HG03095 (cell line): ENCODE results near the gene TBXAS1.
"Not testable (repeated sequence)": the region's sequence is repeated elsewhere in the genome, so short reads cannot be mapped to it uniquely, and the experiment has no call there.

ENCODE experiments used
- ATAC-seq: cut with Tn5 transposase; IDR thresholded peaks from one replicate; pipeline ENCODE4 v1.9.1; 2021; ENCODE audit warnings: moderate library complexity; ENCODE audit not compliant: unreplicated experiment

The TBXAS1 gene

DNA sequence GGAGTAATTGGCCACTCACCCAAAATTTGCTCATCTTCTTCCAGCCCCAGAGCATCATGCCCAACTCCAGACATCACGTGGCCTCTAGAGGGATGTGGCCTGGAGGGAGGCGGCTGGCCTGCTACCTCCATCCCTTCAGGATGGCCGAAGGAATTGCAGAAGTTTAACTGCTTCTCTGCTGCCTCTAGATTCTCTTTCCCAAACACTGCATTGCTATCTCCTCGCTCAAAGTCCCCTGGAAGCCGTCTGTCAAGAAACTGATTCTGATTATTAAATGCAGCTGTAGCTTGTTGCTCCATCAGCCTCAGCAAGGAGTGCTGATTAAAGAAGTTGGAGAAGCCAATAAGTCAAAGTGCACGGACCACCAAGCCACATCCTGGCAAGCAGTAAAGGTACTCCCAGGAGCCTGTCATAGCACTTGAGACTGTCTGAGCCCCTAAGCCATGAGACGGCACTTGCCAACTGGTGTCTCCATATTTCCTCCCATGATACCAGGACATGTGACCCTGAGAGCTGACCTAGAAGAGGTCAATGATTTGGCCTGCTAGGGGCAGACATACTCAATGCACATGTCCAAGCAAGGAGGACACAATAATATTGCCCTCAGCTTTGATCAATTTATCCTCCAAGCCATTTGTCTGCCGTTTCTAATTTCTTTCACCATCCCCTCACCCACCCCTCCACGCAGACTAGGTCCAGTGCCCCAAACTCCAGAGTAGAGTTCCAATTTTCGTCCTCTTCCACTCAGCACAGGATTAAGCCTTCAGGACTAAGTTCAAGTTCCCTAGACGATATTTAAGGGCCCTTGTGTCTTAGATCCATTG is 84.2 kb downstream of the TBXAS1 start:
- no peak for ATAC-seq

DNA sequence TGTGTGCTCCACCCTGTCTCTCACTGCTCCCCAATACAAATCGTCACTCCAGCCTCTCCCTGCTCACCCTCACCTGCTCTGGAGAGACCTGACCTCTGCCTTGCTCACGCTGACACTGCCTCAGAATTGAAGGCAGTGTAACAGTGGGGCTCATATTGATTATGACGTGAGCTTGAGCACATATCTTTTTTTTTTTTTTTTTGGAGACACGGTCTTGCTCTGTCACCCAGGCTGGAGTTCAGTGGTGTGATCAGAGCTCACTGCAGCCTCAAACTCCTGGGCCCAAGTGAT is 84.7 kb downstream of the TBXAS1 start:
- no peak for ATAC-seq

DNA sequence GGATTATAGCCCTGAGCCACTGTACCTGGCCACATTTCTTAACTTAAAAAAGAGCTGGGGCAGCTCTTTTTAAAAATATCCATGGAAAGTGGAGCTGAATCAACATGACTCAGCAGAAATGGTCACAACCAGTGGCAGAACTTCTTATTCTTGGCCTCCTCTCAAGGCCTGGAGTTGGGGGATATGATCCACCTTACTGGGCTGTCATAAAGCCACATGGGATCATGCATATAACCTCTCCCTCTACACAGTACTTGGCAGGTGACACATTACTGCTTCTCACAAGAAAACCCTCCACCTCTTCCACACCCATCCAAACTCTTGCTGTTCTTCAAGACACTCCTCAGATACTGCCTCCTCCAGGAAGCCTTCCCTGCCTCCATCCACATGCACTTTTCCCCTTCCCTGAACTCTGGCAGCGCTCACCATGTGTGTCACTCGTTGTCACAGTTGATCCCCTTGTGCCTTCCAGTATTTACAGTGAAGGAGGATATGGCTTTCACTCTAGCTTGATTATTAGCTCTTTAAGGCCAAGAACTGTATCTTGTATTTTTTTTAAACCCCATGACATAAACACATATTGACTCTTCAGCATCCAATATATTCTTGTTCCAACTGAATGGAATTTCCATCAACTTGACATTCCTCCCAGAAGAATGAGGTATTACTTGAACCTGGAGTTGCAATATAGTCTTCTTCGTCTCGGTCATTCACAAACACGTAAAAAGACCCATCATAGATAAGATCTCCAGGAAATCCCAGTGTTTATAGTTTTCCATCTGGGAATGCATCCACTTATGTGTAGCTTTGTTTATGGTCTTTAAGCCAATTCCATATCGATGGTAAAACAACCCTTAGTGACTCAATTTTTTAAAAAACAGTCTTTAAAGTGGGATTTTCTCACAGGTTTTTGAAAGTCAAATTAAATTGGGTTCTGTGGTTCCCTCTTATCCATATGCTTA is 85.5 kb downstream of the TBXAS1 start:
- ATAC-seq: no peak

DNA sequence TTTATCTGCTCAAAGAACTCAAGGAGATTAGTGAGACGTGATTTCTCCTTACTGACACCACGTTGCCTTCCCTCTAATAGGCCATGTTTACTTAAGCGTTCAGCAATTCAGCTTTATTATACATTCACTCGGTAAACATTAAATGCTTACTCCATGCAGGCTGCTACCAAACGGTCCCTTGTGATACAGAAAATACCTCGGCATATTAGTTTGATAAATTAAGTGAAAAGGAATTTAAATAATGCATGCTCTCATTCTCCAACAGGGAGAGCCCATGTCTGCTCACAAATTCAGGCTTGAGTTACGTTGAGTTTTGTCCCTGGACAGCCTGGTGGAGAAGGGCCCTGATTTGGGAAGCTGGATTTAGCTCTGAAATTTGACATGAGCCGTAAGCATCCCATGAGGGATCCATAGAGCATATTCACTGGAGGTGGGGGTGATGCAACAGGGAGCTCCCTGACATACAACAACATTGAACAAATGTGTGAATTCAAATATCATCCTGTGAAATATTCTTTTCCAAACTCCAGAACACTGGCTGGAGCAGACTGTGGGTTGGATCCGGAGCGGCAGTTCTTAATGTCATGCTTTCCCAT is 86.3 kb downstream of the TBXAS1 start:
- ATAC-seq: no peak

DNA sequence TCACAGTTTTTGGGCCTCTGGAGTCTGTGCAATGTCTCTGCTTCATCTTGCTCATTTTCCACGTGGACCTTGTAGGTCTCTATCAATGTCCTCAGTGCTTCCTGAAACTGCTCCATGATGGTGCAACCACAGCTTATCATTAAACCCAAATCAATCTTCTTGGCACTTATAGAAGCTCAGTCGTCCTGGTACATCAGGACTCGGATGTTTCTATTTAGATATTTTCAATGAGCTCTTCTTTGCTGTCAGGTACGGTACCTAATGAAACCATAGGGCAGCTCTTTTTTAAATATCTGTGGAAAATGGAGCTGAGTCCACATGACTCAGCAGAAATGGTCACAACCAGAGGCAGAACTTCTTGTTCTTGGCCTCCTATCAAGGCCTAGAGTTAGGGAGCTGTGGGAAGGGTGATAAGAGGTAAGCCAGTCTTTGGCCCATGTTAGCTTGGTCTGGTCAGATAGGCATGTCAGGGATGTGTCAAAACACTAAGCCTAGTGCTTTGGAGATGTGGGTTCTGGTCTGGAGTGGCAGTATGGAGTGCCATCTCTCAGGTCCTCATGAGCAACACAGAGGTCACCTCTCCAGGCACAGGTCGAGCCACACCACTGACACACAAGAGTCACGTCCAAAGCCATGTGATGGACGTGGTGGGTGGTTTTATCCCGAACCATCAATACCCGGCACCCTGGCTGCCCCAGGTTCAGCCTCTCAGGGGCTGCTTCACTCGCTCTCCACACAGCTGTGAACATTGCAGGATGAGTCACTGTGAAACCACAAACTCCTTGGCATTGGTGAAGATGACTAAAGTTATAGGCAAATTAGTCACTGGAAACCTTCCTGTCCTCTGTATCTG is 87.0 kb downstream of the TBXAS1 start:
- ATAC-seq: peak; percentile 78

DNA sequence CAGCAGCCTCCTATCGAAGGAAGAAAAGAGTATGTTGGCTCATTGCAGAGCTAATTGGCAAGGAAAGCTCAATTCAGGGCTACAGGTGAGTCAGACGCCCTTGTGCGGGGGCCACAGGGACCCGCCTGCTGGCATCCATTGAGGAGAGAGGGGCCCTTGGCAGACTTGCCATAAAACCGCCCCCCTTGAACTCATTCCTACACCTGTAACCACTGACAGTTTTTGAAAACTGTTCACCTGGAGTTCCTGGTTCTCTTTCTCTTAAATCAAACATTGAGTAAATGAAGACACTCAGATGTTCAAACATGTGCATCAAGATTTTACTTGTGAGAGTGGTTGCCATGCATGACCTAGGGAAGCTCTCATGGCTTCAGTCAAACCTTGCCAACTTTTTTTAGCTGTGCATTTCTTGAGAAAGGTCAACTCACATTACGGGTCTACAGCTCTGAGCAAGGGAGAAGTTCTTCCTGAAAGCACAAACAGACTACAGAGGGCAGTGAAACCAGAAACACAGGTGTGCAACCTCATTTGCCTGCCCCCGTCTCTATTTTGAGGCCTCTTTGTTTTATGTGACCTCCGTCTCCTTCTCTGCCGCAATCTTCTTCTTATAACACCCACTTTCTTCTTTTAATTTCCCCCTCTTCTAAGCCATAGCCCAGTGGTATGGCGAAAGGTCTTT is 87.8 kb downstream of the TBXAS1 start:
- ATAC-seq: peak; percentile 80

DNA sequence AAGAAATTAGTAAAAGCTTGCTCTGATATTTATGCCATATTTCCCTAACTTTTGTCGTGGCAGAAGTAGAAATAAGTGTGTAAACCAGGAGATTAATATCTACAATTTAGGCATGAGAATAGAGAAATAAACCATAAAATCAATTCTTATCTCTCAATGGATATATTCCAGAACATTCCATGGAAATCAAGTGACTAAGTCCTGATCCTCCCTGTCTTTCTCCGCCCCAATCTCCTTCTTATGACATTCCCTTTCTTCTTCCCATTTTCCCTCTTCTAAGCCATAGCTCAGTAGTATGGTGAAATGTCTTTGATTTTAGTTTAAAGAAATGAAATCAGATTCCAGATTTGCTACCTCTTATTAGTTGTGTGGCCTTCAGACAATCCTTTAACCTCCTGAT is 88.8 kb downstream of the TBXAS1 start:
- ATAC-seq: no peak

DNA sequence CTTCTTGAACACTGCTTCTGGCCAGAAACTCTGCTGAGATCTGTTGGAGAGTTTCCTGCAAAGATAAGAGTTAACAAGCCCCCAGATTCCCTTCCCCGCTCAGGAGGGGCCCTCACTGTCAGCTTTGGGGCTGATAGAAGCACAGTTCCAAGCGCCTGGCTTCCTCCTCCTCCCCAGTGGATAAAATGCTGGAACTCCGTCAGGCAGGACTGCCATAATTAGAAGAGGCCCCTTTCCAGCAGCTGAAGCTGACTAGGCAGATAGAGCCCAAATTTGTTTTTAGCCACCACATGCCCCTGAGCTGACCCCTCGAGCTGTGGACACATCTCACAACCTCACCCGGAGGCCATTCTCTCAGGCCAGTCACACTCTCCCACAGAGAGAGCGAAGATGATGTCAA is 89.4 kb downstream of the TBXAS1 start:
- no peak for ATAC-seq

DNA sequence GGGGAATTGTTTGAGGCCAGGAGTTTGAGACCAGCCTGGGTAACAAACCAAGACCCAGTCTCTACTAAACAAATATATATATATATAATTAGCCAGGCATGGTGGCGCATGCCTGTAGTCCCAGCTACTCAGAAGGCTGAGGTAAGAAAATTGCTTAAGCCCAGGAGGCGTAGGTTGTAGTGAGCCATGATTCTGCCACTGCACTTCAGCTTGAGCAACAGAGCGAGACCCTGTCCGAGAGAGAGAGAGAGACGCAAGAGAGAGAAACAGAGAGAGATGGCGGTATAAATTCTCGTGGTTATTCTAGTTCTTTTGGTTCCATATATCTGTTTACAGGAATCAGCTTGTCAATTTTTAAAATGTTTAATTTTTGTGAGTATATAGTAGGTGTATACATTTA is 94.0 kb downstream of the TBXAS1 start:
- ATAC-seq: no peak

DNA sequence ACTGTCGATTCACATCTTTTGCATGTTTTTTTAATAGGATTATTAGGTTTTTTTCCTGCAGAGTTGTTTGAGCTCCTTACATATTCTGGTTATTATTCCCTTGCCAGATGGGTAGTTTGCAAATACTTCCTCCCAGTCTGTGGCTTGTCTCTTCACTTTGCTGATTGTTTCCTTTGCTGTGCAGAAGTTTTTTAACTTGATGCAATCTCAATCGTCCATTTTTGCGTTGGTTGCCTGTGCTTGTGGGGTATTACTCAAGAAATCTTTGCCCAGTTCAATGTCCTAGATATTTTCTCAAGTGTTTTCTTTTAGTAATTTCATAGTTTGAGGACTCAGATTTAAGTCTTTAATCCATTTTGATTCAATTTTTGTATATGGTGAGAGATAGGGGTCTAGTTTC is 95.4 kb downstream of the TBXAS1 start:
- no peak for ATAC-seq

DNA sequence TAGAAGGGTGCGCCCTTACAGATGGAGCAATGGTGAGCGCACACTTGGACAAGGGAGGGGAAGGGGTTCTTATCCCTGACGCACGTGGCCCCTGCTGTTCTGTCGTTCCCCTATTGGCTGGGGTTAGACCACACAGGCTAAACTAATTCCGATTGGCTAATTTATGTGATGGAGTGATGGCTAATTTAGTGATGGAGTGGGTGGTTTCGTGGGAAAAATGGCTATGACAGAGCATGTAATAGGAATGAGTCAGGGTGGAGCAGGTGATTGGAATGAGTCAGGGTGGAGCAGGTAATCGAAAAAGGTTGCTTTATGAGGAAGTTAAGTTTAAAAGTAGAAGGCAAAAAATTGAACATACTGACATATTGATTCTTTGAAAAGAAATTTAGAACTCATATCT is 100.2 kb downstream of the TBXAS1 start:
- not testable (repeated sequence) for ATAC-seq

DNA sequence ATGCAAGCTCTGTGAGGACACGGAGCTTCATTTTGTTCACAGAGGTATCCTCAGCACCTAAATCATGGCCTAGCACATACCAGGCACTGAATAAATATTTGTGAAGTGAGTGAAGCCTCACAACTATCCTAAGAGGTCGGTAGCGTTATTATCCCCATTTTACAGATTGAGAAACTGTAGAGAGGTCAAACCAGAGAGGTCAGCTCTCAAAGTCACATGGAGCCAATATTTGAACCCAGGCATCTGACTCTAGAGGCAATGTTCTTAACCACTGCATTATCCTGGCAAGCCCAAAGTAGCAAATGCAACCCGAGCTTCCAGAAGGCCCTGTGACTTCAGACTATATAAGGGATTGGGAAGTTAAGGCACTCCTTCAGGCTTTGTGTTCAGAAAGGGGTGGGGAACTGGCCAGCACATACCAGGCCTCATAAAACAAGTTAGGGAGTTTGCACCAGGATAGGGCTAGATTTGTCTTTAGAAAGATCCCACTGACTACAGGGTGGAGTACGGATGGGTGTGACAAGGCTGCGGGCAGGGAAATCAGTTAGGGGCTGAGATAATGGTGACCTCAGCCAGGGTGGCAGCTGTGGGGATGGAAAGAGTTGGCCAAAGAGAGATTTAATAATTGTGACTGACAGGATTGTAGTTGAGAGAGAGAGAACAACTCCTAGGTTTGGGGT is 101.4 kb downstream of the TBXAS1 start:
- ATAC-seq: no peak

DNA sequence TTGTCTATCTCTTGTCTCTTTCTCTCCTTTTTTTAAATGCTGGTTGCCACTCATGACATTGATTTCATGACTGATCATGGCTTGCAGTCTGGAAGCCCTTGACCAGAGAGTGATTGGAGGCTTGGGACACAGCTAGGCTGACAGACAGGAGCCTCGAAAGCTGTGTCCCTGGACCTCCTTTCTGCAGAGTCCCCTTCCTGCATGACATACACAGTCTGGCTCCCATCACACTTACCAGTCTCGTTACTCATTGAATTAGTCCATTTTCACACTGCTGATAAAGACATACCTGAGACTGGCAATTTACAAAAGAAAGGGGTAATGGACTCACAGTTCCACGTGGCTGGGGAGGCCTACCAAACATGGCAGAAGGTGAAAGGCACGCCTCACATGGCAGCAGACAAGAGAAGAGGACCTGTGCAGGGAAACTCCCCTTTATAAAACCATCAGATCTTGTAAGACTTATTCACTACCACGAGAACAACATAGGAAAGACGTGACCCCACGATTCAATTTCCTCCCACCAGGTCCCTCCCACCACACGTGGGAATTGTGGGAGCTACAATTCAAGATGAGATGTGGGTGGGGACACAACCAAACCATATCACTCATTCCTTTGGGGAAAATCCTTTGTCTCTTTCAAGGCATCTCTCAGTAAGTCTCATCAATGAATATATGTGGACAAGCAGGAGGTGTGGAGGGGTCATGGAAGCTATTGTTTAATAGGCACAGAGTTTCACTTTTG is 102.3 kb downstream of the TBXAS1 start:
- no peak for ATAC-seq

DNA sequence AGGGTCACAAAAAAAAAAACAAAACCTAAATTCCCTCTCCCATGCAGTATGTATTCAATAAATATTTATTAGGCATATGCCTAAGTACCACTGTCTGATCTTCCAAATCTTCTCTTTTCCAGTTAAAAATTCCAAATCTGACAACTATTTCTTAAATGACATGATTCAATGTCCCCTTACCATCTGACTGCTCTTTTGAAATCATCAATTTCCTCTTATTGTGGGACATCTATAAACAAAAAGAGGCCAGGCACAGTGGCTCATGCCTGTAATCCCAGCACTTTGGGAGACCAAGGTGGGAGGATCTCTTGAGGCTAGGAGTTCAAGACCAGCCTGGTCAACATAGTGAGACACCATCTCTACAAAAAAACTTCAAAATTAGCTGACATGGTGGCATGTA is 103.5 kb downstream of the TBXAS1 start:
- no peak for ATAC-seq

DNA sequence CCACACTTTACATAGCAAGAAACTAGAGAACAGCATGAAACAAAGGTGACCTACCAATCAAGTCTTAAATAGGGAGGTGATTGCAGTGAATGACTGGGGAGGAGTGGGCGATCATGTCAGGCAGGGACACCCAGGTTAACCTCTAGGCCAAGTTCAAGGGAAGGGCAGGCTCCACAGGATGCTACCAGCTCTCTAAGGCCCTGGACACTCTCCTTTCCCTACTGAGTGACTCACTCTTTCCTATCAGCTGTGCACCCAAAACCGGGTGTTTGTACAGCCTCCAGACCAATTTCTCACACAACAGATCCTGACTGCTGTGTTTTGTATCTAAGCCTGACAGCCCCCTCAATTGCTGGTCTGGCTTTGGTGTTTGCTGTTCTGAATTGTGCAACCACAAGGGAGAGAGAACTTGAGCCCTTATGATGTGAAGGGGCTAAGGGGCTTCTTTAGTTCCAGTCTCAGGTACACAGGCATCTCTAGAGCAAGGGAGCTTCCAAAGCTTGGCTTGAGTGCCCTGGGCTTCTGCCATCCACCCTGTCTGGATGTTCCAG is 107.8 kb downstream of the TBXAS1 start:
- ATAC-seq: no peak

DNA sequence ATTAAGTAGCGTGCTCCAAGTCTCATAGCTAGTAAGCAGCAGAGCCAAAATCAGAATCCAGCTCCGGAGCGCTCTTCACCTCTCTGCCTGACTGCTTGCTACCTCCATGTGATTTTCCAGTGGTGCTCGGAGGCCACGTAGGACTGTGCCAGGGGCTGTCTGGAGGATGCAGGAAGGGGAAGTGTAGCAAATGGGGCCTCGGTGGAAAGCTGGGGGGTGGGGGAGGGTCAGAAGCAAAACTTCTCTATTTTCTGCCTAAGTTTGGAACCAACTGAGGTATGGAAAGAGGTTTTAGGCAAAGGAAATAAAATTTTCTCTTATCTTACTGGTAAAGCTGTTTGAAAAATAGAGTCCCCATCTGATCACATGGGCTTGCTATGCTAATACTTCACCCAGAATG is 108.7 kb downstream of the TBXAS1 start:
- ATAC-seq: no peak

DNA sequence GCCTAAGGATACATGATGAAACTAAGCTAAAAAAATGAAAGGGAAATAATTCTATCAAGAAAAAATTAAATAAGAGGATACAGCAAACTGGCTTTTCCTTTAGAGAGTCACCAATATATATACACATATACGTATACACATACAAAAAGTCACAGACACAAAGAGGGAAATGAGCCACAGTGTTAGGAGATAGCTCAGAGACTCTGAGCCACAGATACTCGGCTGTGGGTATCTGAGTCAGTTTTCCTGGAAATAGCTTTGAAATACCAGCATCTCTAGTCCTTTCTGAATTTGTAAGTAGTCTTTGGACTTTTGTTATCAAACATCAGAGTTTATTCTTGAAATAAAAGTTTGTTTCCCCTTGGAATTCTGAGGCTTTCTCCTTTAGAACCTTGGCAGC is 111.8 kb downstream of the TBXAS1 start:
- no peak for ATAC-seq

DNA sequence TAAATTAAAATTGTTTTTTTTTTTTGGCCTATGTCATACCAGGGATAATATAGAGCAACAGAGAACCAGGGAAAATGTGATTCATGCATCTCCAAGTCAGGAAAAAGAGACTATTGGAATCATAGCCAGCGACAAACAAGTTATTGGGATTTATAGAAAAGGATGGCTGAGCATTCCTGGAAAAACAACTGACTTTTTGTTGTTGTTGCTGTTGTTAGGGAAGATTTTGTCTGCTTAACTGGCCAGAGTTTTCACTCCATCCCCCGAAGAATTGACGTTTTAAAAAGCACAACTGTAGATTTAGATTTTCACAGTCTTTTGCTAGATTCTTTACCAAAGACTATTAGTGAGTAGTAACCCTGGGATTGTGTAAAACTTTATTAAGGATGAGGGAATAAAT is 112.4 kb downstream of the TBXAS1 start:
- no peak for ATAC-seq

DNA sequence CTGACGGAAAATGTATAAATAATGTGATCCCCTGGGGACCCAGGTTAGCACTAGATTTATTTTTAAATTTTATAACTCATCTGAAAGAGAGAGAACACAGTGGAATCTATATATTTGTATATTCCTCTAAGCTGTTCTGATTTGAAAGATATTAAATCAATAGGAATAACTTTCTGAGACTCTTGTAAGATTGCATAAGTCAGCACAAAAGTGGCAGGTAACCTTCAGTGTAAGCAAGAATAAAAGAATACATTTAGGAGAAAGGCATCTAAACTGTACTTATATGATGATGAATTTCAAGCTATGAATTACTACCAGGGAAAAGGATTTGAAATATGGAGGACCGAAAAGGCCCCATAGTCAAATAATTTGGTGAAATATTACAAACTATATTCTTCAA is 112.8 kb downstream of the TBXAS1 start:
- no peak for ATAC-seq
